Islet precursor cell (in vitro differentiated cells): ENCODE data around the gene TENT5A.
"Not testable (repeated sequence)": the region's sequence is repeated elsewhere in the genome, so short reads cannot be mapped to it uniquely, and the experiment has no call there.

Experiments used
- DNase-seq: peaks from one replicate; pipeline ENCODE4 v3.0.0-alpha.2; 2018

TENT5A gene

DNA sequence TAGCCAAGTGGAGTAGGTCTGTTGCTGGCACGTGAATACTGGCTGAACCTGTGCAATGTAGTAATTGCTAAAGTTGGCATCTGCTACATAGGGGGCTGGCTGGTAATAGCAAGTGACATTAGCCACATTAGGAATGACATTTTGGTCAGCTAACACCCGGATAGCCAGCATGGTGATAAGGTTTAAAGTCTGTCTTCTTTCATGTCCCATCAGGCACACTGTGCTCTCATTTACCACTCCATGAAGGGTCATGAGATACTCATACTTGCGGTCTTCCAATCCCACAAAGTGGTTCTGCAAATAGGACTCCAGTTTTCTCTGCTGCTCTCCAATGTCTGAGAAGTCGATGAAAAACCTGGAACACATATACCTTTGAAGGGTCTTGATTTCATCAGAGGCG is 2.8 kb downstream of the TENT5A start:
- DNase-seq, result no peak

DNA sequence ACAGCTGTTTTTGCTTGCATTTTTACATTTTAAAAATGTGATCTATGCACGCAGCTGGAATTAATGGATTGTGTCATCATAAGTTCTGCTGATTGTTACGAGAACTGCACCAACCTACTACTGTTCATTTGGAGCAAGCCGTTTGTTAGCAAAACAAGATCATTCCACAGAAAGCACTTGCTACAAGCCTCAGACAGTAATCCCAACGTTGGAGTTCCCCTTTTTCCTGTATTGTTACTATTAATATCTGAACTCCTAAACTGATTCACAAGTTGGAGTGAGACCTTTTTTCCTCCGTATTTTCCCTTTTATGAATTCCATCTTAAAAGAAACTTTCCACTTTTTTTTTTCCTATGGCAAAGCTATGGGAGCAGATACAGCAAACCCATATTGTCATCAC is 3.5 kb downstream of the TENT5A start:
- no peak for DNase-seq

DNA sequence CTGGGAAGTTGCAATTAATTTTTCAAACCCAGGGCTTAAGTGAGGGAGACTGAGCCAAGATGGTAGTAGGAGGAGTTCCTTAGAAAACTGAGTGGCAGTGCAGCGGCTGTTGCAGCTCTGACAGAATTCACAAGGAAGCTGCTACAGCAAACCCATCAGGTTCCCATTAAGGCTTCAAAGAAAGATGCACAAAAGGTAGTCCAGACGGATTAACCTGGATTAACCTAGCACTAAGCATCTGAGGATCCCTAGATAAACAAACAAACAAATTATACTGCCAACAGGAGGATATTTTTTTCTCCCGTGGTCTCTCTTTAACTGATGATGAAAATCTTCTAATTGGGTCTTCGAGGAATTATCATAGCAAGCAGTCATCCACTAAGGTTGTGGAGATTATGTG is 5.2 kb downstream of the TENT5A start:
- no peak for DNase-seq

DNA sequence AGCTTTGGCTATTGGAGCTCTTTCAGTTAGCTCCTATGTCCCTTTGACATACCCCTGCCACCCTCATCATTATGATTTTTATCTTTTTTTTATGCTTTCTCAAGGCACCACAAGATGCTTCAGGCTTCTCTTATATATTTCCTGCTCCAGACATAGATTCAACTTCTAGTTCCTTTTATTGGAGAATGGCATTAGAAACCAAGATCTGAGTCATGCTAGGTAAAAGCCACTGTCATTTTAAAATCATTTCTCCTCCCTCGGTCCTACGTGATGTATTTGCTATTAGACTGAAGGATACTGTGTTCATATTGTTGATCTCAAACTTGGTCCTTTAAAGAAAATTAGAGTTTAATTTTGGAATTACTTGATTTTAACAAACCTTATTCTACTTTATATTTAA is 8.3 kb downstream of the TENT5A start:
- DNase-seq, result no peak

DNA sequence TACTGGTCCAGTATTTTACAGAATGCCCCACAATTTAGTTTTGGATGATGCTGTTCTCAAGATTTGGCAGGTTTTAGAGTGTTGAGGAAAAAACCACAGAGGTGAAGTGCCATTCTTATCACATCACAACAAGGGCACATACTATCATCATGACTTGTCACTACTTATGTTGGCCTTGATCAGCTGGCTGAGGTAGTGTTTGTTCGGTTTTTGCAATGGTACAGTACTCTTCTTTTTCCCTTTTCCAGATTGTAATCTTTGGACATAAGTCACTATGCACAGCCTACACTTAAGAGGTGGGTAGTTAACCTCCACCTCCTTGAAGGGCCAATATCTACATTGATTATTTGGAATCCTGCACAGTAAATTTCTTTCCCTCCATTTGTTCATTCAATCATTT is 8.8 kb downstream of the TENT5A start:
- no peak for DNase-seq

DNA sequence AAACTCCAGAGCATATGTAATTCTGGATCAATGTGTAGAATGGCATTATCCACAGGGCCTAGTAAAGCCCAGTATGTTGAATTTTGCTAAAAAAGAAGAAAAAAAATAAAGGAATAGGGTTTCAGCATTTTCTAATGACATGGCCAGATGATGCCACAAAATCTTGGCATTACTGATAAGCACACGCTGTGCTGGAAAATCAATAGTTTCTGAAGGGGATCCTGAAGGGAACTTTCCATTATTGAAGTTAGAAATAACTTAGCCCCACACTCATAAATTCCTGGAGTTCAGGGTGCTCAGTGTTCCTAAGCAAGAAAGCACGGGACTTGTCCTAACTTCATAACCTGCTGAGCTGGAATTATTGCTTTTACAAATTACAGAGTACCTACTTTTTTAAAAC is 10.8 kb downstream of the TENT5A start:
- no peak for DNase-seq

DNA sequence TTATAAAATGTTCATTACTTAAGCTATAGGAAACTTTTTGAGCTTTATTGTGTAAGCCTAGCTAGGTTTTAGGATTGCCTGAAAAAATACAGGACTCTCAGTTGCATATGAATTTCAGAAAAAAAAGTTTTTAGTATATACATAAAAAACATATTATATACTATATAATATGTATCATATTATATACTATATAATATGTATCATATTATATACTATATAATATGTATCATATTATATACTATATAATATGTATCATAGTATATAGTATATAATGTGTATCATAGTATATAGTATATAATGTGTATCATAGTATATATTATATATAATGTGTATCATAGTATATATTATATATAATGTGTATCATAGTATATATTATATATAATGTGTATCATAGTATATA is 11.9 kb downstream of the TENT5A start:
- DNase-seq, result not testable (repeated sequence)

DNA sequence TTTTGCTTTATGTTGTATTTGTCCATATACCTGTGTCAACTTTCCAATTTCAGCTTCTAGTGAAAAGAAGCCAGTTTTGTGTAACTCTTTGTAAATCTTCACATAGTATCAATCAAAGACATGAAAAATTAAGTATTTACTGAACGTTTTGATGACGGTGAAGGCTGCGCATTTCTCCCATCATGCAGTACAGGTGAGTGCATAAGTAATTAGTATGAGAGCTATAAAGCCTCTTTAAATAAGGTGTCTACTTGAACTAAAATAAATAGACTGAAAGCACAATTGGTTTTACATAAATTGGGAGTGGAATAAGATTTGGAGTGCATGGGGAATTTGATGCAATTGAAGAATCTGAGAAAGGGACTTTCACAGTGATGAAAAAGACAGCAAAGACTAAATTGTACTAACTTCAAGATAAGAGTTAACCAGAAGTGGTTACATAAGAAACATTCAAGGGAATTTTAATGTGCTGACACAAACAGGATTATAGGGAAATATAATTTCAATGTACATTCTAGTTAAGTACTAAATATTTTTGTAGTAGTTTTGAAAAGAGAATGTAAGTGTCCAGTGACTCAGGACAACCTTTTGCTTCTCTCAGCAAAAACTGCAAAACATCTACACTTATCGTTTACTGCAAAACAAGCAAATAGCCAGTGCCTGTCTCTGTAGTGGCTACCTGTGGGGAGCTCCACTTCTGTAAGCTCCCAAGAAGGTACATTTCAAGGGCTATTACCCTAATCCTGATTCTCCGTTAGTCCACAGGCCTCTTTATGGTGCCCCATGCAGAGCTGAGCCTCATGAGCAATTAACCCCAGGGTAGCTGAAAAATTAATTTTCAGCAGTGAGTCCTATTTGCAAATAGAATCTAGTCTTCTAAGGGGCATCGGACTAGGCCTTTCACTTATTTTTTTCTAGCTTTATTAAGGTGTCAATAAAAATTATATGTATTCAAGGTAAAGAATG is 13.0 kb downstream of the TENT5A start:
- DNase-seq, result no peak

DNA sequence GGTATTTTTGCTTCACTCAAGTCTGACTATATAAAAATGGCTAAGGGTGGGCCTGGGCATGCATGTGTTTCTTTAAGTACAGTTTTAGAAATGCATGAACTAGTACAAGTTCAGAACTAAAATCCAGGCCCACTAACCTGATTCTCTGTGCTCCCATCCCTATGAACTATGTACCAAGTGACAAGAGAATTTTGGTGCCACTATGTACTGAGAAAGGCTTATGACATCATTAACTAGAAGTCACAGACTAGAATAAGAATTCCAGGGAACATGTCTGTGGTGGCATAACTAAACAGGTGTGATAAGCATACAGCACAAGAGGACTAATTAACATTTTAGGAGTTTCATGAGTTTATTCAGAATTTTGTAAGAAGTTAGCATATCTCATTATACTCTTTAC is 16.1 kb downstream of the TENT5A start:
- no peak for DNase-seq

DNA sequence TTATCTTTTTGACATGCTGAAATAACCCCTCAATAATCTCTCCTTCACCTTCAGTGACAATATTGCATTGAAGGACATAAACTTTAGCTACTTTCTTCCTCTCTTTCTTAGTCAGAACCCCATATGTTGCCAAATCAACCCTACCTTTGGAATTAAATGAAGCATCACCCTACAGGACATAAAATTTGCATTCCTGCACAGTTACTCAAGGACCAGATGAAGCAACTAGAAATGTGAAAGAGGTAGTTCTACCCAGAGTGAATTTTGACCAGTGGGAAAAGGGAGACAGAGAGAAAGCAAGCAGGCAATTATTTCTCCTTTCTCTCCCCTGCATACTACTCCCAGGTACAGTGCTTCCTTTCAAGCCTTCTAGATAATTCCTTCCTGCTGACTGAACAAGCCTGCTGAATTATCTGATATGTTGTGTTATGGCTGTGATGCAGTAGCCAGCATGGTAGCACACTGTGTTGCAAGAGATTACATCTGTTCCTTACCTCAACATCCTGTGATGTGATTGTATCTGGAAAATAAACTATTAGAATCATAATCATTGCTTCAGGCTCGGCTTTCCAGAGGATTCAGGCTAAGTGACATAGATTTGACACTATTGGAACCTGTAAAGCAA is 16.6 kb downstream of the TENT5A start:
- no peak for DNase-seq

DNA sequence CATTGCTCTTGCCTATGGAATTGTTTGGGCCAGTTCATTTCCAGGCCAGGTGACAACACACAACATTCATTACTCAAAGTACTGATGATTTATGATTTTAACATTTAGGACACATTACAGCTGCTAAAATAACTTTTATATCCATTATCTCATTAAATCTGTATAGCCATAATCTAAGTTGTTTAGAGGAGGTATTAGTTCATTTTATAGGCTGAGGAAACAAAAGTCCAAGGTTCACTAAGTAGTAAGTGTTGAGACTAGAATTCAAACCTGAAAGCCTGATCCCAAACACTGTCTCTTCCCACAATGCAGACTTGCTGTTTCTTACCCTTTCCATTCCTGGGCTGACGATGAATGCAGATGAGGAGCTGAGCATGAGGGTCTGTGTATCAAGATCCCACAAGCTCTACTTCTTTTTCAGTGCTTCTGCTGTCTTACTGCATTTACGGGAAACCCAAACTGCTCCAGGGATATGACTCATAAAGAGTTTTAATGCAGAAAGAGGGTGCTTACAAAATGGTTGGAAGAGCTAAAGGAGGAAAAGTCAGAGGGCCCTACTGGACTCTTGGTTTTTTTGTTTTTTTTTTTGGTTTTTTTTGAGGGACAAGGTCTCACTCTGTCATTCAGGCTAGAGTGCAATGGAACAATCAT is 17.9 kb downstream of the TENT5A start:
- DNase-seq, result no peak

DNA sequence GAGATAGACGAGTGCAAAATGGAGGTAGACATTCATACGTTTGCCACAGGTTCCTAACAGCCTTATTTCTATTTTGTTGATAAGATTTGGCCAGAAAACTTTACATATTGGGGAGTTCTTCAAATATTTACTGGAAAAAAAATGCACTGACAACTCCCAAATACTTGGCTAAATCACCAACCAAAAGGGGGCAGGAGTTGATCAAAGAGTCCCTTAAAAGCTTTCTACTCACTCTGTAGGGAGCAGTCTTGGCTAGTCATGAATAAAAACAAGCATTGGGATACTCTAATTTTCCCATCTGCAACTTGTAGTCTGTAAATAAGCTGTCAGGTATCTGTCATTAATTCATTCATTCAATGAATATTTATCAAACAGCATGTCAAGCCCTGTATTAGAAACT is 18.4 kb downstream of the TENT5A start:
- no peak for DNase-seq

DNA sequence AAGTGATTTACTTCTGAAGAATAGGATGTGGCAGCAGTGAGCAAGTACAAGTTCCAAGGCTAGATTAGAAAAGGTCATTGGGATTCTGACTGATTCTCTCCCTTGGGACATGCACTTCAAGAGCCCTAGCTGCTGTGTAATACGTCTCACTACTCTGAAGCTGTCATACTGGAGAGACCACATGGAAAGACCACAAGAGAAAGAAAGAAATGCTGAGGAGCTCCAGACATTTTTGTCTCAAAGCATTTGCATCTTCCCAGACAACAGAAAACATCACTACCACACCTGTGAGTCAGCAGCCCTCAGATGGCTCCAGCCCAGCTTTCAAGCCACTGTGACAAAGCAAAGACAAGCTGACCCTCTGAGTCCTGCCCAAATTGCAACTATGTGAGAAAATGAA is 20.7 kb downstream of the TENT5A start:
- peak; percentile 70 for DNase-seq

DNA sequence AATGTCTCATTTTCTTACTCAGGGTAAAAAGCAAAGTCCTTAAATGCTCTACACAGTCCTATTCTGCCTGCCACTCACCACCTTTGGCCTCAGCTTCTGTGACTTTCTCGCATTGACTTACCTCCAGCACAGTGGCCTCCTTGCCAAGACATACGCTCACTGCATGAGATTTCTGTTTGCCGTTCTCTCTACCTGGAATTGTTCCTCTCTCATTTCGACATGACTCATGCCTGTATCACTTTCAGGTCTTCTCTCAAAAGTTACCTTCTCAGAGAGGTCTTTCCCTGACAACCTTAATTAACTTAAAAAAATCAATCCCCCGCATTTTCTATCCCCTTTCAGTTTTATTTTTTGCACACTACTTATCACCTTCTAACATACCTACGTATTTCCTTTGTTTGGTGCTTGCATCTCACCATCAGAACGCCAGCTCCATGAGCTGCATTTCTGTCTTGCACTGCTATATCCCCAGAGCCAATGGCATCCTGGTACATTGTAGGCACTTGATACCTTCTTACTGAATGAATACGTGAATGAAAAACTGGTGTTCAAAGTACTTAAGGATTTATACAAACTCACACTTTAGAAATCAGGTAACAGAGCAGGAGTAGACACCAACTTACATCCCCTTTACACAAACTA is 24.5 kb downstream of the TENT5A start:
- DNase-seq, result no peak

DNA sequence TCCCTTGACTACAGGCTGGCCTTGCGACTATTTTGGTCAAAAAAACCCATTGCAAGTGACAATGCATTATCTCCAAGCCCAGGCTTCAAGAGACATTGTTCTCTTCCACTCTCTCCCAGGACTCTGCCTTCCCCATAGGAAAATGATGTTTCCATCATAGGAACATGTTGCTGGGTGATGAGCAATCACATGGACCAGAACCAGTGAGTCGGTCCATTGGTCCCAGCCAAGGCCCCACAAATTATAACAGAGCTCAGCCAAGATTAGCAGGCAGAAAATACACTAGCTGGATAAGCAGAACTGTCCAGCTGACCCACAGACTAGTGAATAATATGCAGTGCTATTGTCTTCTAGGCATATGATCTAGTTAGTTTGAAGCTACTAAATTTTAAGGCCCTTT is 27.4 kb downstream of the TENT5A start:
- DNase-seq, result no peak

DNA sequence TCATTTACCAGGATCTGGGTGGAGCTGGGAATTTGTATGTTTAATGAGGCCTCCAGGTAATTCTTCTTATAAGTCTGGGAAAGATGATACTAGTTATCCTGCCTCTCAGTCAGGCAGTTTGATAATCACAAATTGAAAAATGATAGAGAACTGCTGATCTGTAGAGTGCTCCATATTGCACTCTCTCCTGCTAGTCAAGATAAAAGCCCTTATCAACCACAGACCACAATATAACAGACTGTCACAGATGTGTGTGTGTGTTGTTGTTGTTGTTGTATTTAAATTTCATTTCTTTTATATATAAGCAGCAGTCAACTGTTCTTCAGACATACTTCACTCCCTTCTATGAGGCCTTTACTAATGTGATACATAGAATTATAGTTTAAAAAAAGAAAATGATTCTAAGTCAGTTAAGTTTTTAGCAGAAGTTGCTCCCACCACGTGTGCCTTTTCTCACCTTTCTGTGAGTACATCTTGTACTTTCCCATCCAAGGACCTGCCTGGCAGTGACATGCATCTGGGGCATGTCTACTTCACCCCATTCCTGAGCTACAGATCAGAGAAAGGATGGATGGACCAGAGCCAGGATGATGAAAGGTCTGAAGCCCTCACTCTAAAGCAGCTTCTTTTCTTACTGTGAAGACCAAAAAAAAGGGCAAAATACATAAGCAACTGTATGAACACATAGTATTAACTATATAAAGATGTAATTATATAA is 29.8 kb downstream of the TENT5A start:
- DNase-seq, result no peak

DNA sequence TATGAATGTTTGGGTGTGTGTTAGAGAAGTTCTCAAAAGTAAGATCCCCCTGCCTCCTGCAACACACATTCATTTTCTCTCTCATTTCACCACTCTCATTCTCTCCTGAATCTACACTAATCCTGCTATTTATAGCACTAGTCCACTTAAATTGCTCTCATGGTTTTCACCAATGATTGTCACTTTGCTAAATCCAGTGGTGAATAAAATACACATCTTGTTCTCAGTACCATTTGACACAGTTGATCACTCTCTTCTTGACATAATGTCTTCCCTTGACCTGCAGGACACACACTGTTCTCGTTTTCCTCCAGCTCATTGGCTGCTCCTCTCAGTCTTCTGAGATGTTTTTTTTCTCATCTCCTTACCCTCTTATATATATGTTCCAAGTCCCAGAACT is 32.1 kb downstream of the TENT5A start:
- DNase-seq, result no peak

DNA sequence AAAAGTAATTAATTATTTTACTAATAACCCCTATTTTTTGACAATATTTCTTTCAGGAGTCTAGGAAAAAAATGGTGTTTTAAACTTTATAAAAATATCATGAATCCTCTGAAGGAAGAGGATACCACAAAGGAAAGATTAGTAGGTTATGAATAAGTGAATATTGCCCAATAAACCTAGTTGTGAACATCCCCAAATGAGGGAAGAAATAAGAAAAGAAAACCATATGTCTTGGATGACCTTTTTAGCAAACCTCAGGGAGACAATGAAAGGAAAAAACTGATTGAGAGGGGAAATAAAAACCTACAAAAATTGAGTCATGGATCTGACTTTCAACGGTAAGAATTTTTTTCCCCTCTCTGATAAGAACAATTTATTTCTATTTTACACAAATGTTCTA is 34.4 kb downstream of the TENT5A start:
- DNase-seq, result no peak

DNA sequence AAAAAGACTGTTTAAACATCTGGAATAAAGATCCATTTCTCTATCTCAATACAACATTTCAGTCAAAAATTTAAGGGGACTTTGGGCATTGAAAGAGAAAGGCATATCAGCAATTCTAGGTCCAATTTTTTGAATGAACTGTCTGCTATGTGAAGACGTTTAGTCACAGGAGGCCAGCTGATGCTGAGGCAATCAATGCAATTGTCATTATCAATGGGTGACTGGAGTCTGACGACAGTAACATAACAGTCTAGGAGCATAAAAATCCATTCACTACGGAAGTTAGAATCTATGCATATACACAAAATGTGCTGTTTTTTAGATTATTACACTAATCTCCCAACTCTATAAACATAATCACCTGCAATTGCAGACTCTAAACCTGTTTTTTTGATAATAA is 37.8 kb downstream of the TENT5A start:
- no peak for DNase-seq

DNA sequence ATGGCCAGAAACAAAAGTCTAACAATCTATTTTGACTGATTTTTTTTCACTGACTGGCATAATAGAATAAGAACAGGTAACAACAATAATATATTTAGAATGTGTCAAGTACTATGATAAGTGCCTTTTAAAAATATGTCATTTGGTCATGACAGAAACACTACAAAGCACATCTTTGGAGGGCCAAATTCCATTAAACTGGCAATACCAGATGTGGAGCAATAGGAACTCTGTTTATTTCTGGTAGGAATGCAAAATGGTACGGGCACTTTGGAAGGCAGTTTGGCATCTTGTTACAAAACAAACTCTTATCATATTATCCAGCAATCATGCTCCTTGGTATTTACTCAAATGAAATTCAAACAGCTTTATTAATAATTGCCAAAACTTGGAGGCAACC is 39.3 kb downstream of the TENT5A start:
- no peak for DNase-seq

DNA sequence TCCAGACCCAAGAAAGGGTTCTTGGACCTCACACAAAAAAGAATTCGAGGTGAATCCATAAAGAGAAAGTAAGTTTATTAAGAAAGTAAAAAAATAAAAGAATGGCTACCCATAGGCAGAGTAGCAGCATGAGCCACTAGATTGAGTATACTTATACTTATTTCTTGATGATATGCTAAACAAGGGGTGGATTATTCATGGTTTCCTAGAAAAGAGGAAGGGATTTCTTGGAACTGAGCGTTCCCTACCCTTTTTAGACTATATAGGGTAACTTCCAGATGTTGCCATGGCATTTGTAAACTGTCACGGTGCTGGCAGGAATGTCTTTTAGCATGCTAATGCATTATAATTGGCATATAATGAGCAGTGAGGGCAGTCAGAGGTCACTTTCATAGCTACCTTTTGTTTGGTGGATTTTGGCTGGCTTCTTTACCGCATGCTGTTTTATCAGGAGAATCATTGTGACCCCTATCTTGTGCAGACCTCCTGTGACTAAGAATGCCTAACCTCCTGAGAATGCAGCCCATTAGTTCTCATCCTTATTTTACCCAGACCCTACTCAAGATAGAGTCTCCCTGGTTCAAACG is 44.3 kb downstream of the TENT5A start:
- peak; percentile 62 for DNase-seq

DNA sequence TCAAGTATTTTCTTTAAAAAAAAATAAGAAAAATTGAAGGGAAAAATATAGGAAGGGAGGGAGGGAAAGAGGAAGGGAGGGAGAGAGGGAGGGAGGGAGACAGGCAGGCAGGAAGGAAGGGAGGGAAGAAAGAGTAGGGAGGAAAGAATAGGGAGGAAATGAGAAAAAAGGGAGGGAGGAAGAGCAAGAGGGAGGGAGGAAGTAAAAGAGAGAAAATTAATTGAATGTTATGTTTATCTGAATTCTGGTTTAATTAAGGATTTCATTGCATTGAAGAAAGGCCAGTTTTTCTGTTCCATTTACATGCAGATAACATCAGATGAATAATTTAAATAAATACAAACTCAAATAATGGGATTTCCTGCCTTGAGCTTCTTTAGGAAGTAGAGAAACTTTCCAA is 47.8 kb downstream of the TENT5A start:
- no peak for DNase-seq
